CD14-positive monocyte (primary cell): ENCODE measurements around the gene SLC2A2. TPM values are rescaled to one million over a fixed set of nuclear protein-coding genes. Genes with fewer than 3 reads are reported as not detected.

Experiments
- DNase-seq, 3 donors: peaks; one replicate each; pipeline ENCODE4 v3.0.0-alpha.2; 2011 to 2022
- H2AFZ ChIP-seq: 2 replicates; pipeline ENCODE4 v1.6.0; 2012; ENCODE audit warnings: mild to moderate bottlenecking, low read depth, low read length, inconsistent platforms; ENCODE audit not compliant: insufficient read depth, poor library complexity, severe bottlenecking
- H3K27ac ChIP-seq, 2 donors: 1 replicate in 1 of 2; 2 replicates in 1 of 2; pipeline ENCODE4 v1.5.1; 2012 to 2013; ENCODE audit warnings: low read length in 2 of 2, control low read depth in 1 of 2, inconsistent platforms in 1 of 2, low read depth in 1 of 2, mild to moderate bottlenecking in 1 of 2
- H3K27me3 ChIP-seq, 2 donors: one replicate each; pipeline versions ENCODE4 v1.6.0 to v1.6.1; 2011 to 2013; ENCODE audit warnings: low read length in 2 of 2; ENCODE audit not compliant: control insufficient read depth in 2 of 2, insufficient read depth in 2 of 2
- H3K36me3 ChIP-seq, 2 donors: replicated peaks in 1 of 2; 1 replicate in 1 of 2; 2 replicates in 1 of 2; pipeline versions ENCODE4 v1.5.1 to v1.6.1; 2012 to 2013; ENCODE audit warnings: low read length in 2 of 2, control low read depth in 1 of 2, inconsistent platforms in 1 of 2, mild to moderate bottlenecking in 1 of 2; ENCODE audit not compliant: insufficient read depth in 2 of 2, control insufficient read depth in 1 of 2
- H3K4me1 ChIP-seq, 2 donors: 1 replicate in 1 of 2; 2 replicates in 1 of 2; pipeline versions ENCODE4 v1.5.1 to v1.6.1; 2012 to 2013; ENCODE audit warnings: low read length in 2 of 2, control low read depth in 1 of 2, inconsistent platforms in 1 of 2, mild to moderate bottlenecking in 1 of 2, moderate library complexity in 1 of 2; ENCODE audit not compliant: insufficient read depth in 2 of 2, control insufficient read depth in 1 of 2
- H3K4me2 ChIP-seq: replicated peaks from 2 replicates; pipeline ENCODE3; 2012; ENCODE audit warnings: low read length, moderate library complexity, mild to moderate bottlenecking; ENCODE audit not compliant: poor library complexity, severe bottlenecking; ENCODE audit errors: extremely low read depth
- H3K4me3 ChIP-seq, 3 experiments: fragments of 200-600 bp in 1 of 3; sonication (generic) in 1 of 3; replicated peaks in 1 of 3; 1 replicate in 2 of 3; 2 replicates in 1 of 3; pipeline ENCODE4 v1.5.1; 2011 to 2013; ENCODE audit warnings: low read length in 3 of 3, mild to moderate bottlenecking in 3 of 3, control low read depth in 2 of 3, low read depth in 2 of 3, inconsistent platforms in 1 of 3, moderate library complexity in 1 of 3
- H3K79me2 ChIP-seq: 2 replicates; pipeline ENCODE4 v1.6.0; 2012; ENCODE audit warnings: mild to moderate bottlenecking, control low read depth, inconsistent platforms, low read length, moderate library complexity; ENCODE audit not compliant: insufficient read depth
- H3K9ac ChIP-seq: 2 replicates; pipeline ENCODE4 v1.6.0; 2017; ENCODE audit warnings: low read length, mild to moderate bottlenecking; ENCODE audit not compliant: insufficient read depth, poor library complexity, severe bottlenecking
- H3K9me3 ChIP-seq, 2 donors: replicated peaks in 1 of 2; 1 replicate in 1 of 2; 2 replicates in 1 of 2; pipeline versions ENCODE4 v1.5.1 to v1.6.1; 2012 to 2013; ENCODE audit warnings: low read length in 2 of 2, control low read depth in 1 of 2; ENCODE audit not compliant: control insufficient read depth in 1 of 2, insufficient read depth in 1 of 2
- H4K20me1 ChIP-seq: 2 replicates; pipeline ENCODE4 v1.6.0; 2012; ENCODE audit warnings: mild to moderate bottlenecking, low read length, control low read depth, moderate library complexity; ENCODE audit not compliant: insufficient read depth
- H3K27ac Mint-ChIP-seq, 7 donors: one replicate each; pipeline ENCODE4 v1.8.0; 2020; ENCODE audit warnings: mild to moderate bottlenecking in 7 of 7, mixed read lengths in 7 of 7, moderate library complexity in 6 of 7, inconsistent platforms in 2 of 7
- H3K27me3 Mint-ChIP-seq, 3 donors: one replicate each; pipeline ENCODE4 v1.8.0; 2021 to 2022; ENCODE audit warnings: low read depth in 3 of 3, mild to moderate bottlenecking in 3 of 3, mixed read lengths in 3 of 3, moderate library complexity in 3 of 3, inconsistent platforms in 1 of 3
- H3K36me3 Mint-ChIP-seq, 2 donors: one replicate each; pipeline ENCODE4 v1.8.0; 2020; ENCODE audit warnings: mixed read lengths in 2 of 2, inconsistent platforms in 1 of 2, mild to moderate bottlenecking in 1 of 2
- H3K4me1 Mint-ChIP-seq: one replicate; pipeline ENCODE4 v1.8.0; 2020; ENCODE audit warnings: mild to moderate bottlenecking, mixed read lengths
- H3K4me3 Mint-ChIP-seq, 2 donors: one replicate each; pipeline ENCODE4 v1.8.0; 2020; ENCODE audit warnings: mild to moderate bottlenecking in 2 of 2, mixed read lengths in 2 of 2, moderate library complexity in 1 of 2
- H3K9me3 Mint-ChIP-seq, 7 donors: one replicate each; pipeline ENCODE4 v1.8.0; 2020 to 2022; ENCODE audit warnings: mixed read lengths in 7 of 7, mild to moderate bottlenecking in 6 of 7, moderate library complexity in 6 of 7, inconsistent platforms in 2 of 7
- CTCF ChIP-seq: fragments of 200-600 bp; IDR thresholded peaks from one replicate; pipeline ENCODE4 v1.8.0; 2022; ENCODE audit warnings: antibody characterized with exemption, mild to moderate bottlenecking
- WGBS: methylation state at CpG from one replicate; pipeline ENCODE4 v1.1.5; 2013; ENCODE audit warnings: missing lambda C conversion rate; ENCODE audit not compliant: insufficient coverage; 5-methylcytosine and 5-hydroxymethylcytosine counted together
- intact Hi-C, 2 donors: fragments of 100-400 bp; cut with micrococcal nuclease; formaldehyde crosslinking; loops; one replicate each; pipeline versions ENCODE4 v1.15.0 to v1.15.1; 2023
- polyA plus RNA-seq, 3 donors: library from polyadenylated mRNA; depleted of rRNA in 1 of 3; unstranded in 2 of 3; stranded (reverse) in 1 of 3; fragments of 300-500 nt in 2 of 3; fragments of >200 nt in 1 of 3; fragmentation: Illumina TruSeq in 2 of 3; gene quantifications; 1 replicate in 2 of 3; 2 replicates in 1 of 3; pipeline ENCODE4 v1.2.3, GENCODE V29; 2012 to 2021

SLC2A2 gene
- polyA plus RNA-seq, 3 donors: not detected

GRCh38 chr3:170962411-170962810 is 64.1 kb downstream of the SLC2A2 start:
- Histone ChIP-seq H3K4me2 (no peak overlapping the region), H3K27me3 (no peaks in the 10 kb centered on the region), H3K27ac (no peak overlapping the region), H3K79me2 (no peaks in the 10 kb centered on the region), H4K20me1 (no peaks in the 10 kb centered on the region), H2AFZ (no peak overlapping the region), H3K4me1 (no peaks in the 10 kb centered on the region), H3K9me3 (no peaks in the 10 kb centered on the region), H3K9ac (no peak overlapping the region), H3K36me3 (no peaks in the 10 kb centered on the region), H3K4me3 (no peak overlapping the region)
- Mint-ChIP-seq H3K27ac (no peak overlapping the region), H3K27me3 (peaks cover 0 to 6% (median 1%) of the 10 kb centered on the region in 3 donors), H3K4me3 (no peak overlapping the region), H3K36me3 (no peaks in the 10 kb centered on the region), H3K9me3 (no peaks in the 10 kb centered on the region), H3K4me1 (no peaks in the 10 kb centered on the region)
- intact Hi-C loops: no loop called here
- DNase-seq: no peak
- no peak for TF ChIP-seq CTCF

GRCh38 chr3:170961616-170962400 is 64.7 kb downstream of the SLC2A2 start:
- no peaks in the 10 kb centered on the region for H3K9me3 ChIP-seq
- H3K79me2 ChIP-seq: no peaks in the 10 kb centered on the region
- H3K27ac ChIP-seq: no peak overlapping the region
- H3K4me1 Mint-ChIP-seq: no peaks in the 10 kb centered on the region
- no peaks in the 10 kb centered on the region for H3K9me3 Mint-ChIP-seq
- H3K9ac ChIP-seq: no peak overlapping the region
- H3K36me3 ChIP-seq: no peaks in the 10 kb centered on the region
- no peaks in the 10 kb centered on the region for H3K36me3 Mint-ChIP-seq
- peaks cover 0 to 6% (median 1%) of the 10 kb centered on the region in 3 donors for H3K27me3 Mint-ChIP-seq
- no peak overlapping the region for H3K4me2 ChIP-seq
- H3K4me1 ChIP-seq: no peaks in the 10 kb centered on the region
- no peak overlapping the region for H3K4me3 ChIP-seq
- no peaks in the 10 kb centered on the region for H3K27me3 ChIP-seq
- peak; percentile 53 for TF ChIP-seq CTCF
- peak overlapping the region in 1 of 7 donors; percentile 48 for H3K27ac Mint-ChIP-seq
- intact Hi-C loops: no loop called here
- no peak overlapping the region for H3K4me3 Mint-ChIP-seq
- H2AFZ ChIP-seq: no peak overlapping the region
- WGBS: 59% methylated on average over 3 of the region's 4 CpGs
- H4K20me1 ChIP-seq: no peaks in the 10 kb centered on the region
- no peak for DNase-seq
